Aorta (tissue), 5 donors: ENCODE measurements around the gene CD47. TPM values are rescaled to one million over a fixed set of nuclear protein-coding genes. Genes with fewer than 3 reads are reported as not detected.

Experiments
- ATAC-seq: fragments of 200-7000 bp; cut with Tn5 transposase; one replicate; pipeline ENCODE4 v1.9.1; 2022; ENCODE audit warnings: moderate library complexity; ENCODE audit not compliant: low FRiP score
- DNase-seq, 2 donors: peaks; one replicate each; pipeline ENCODE4 v3.0.0-alpha.2; 2020
- H3K27ac ChIP-seq, 2 donors: one replicate each; pipeline ENCODE4 v1.5.1; 2013; ENCODE audit warnings: low read length in 2 of 2, mild to moderate bottlenecking in 2 of 2, moderate library complexity in 2 of 2, control low read depth in 1 of 2, inconsistent platforms in 1 of 2, low read depth in 1 of 2
- H3K27me3 ChIP-seq, 2 donors: one replicate each; pipeline ENCODE4 v1.6.1; 2013; ENCODE audit warnings: control low read depth in 1 of 2, low read length in 1 of 2, mild to moderate bottlenecking in 1 of 2, moderate library complexity in 1 of 2; ENCODE audit not compliant: insufficient read depth in 2 of 2, control insufficient read depth in 1 of 2
- H3K36me3 ChIP-seq, 2 donors: one replicate each; pipeline ENCODE4 v1.6.1; 2013; ENCODE audit warnings: control low read depth in 1 of 2, low read length in 1 of 2, mild to moderate bottlenecking in 1 of 2; ENCODE audit not compliant: insufficient read depth in 2 of 2, control insufficient read depth in 1 of 2
- H3K4me1 ChIP-seq, 2 donors: one replicate each; pipeline ENCODE4 v1.6.1; 2013; ENCODE audit warnings: low read length in 2 of 2, control low read depth in 1 of 2, mild to moderate bottlenecking in 1 of 2, moderate library complexity in 1 of 2; ENCODE audit not compliant: insufficient read depth in 2 of 2, control insufficient read depth in 1 of 2
- H3K4me3 ChIP-seq, 2 donors: one replicate each; pipeline ENCODE4 v1.5.1; 2013; ENCODE audit warnings: low read length in 2 of 2, control low read depth in 1 of 2, mild to moderate bottlenecking in 1 of 2
- H3K9me3 ChIP-seq: one replicate; pipeline ENCODE4 v1.6.1; 2013; ENCODE audit warnings: mild to moderate bottlenecking, low read length; ENCODE audit not compliant: control insufficient read depth
- WGBS, 2 donors: extraction: QIAGEN DNeasy Blood & Tissue Kit; methylation state at CpG; one replicate each; pipeline ENCODE4 v1.1.7; 2013; 5-methylcytosine and 5-hydroxymethylcytosine counted together
- intact Hi-C, 2 donors: fragments of 100-400 bp; cut with DNase I; formaldehyde crosslinking; loops; one replicate each; pipeline versions ENCODE4 v1.14.2 to v1.15.0; 2022
- polyA plus RNA-seq, 2 donors: library from polyadenylated mRNA; stranded (reverse); fragments of 200-250 nt; gene quantifications; one replicate each; pipeline ENCODE4 v1.2.3, GENCODE V29; 2013
- total RNA-seq, 2 donors: library from RNA; stranded (reverse); fragmentation: NEBNext Ultra II Directional; extraction: Animal tissue kit (Norgen Biotek cat#: 25700); gene quantifications; one replicate each; pipeline ENCODE4 v1.2.1, GENCODE V29; 2021
- donor health status: healthy with polysubstance abuse.
- donor health status: Bipolar disorder and iron deficiency.
- donor health status: DM: no; HTN: no; CAD: no.
- donor health status: DM: no; HTN: no; CAD: no.
- donor health status: DM: yes; HTN: yes; CAD: no.

Gene CD47
- total and polyA plus RNA-seq, 4 donors = 14.9 to 96.7 (median 58.9) TPM

DNA sequence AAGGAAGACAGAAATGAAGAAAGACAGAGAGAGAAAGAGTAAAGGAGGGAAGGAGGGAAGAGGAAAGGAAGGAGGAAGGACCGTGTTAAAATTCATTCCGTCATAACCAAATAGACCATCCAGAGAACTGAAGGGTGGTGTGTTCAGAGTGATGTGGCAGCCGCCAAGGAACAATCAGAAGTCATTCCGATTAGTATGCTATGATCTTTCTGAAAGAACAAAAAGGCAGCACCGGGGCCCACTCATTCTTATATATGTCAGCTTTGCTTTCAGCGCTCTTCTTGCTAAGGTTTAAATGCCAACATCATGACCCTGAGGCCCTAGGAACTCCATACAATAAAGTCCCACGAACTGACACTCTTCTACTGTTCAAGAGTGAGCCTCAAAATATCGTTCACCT is 78.5 kb downstream of the CD47 start:
- 95 to 96% methylated on average over 8 of the region's 8 CpGs for WGBS, 2 donors
- Histone ChIP-seq H3K9me3 (no peaks in the 10 kb centered on the region), H3K27ac (no peak overlapping the region), H3K4me3 (no peak overlapping the region), H3K27me3 (no peaks in the 10 kb centered on the region), H3K36me3 (no peaks in the 10 kb centered on the region), H3K4me1 (no peaks in the 10 kb centered on the region)
- no peak for ATAC-seq
- intact Hi-C loops = no loop called here
- no peak for DNase-seq

DNA sequence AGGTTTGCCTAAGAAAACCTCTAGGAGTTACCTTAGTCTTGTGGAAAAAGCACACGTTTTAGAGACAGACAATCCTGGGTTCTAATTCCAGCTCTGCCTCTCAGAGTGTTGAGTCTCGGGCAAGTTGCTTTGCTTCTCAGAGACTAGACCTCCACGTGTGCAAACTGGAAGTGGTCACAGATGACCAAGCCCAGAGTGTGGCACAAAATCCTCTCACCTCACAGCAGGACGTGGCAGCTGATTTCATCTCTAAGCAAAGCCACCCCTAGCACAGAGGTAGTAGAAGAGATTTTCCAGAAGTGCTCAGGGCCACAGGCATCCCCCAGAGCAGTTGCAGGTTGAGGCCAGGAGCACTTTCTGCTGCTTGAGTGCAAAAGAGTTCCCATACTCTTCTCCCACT is 79.2 kb downstream of the CD47 start:
- no peak for ATAC-seq
- no peak for DNase-seq

DNA sequence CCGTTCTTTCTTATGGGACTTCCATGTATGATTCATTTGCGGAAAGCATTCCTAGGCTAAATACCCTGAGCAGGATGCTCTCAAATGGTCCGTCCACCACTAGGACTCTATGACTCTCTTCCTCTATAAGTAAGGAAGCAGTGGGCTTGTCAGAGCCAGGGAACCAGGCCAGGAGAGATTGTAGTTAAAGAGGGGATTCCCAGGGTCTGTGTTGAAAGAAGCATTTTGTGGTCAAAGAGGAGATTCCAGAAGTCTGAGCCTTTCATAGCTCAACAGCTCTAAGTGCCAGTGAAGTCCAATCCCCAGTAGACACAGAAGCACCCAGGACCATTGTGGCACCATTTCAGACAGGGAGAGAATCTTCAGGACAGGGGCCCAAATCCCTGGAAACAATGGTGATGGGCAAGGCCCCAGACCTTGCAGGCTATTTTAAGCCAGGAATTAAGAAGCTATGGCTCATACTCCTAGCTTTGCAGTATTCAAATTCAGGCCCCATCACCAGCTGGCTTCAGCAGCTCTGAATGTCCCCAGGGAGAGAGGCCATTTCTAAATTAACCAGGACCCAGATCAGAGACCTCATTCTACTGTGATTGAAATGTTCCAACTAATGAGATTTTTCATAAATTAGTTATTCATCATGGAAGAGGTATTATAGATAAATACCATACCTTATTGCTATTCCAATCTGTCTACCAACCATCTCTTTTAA is 81.7 kb downstream of the CD47 start:
- DNase-seq (no peak), ATAC-seq (no peak)
- H3K4me1 ChIP-seq = peaks cover 0 to 4% of the 10 kb centered on the region in 2 donors
- H3K9me3 ChIP-seq = no peaks in the 10 kb centered on the region
- no peak overlapping the region for H3K4me3 ChIP-seq
- H3K27me3 ChIP-seq = no peaks in the 10 kb centered on the region
- intact Hi-C loops = no loop called here
- no peak overlapping the region for H3K27ac ChIP-seq
- WGBS, 2 donors = 76 to 88% methylated on average over 3 of the region's 3 CpGs
- H3K36me3 ChIP-seq = no peaks in the 10 kb centered on the region

More for the DNA sequence above, 79.2 kb downstream of the CD47 start:
- no peak overlapping the region for H3K4me3 ChIP-seq
- intact Hi-C loops = no loop called here
- H3K4me1 ChIP-seq = peaks cover 0 to under 1% of the 10 kb centered on the region in 2 donors
- H3K9me3 ChIP-seq = no peaks in the 10 kb centered on the region
- no peak overlapping the region for H3K27ac ChIP-seq
- H3K36me3 ChIP-seq = no peaks in the 10 kb centered on the region
- no peaks in the 10 kb centered on the region for H3K27me3 ChIP-seq
- 90 to 93% methylated on average over 4 of the region's 4 CpGs for WGBS, 2 donors

DNA sequence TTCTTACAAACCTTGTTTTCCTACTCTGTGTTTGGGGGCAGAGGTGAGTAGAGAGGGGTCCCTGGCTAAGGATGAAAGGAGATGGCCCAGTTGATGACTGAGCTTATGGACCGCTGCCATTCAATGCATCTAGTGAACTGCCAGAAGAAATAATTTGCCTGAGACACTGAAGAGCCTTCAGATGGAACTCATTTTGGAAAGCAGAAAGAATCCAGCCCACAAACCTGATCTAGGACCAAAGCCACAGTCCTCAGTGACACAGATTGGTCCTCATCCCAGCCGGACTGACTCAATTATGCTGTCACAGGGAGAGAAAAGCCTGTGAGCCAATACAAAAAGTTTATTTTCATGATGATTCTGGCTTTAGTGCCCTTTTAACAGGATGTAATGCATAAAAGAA is 82.7 kb downstream of the CD47 start:
- Histone ChIP-seq H3K4me1 (peaks cover 0 to 4% of the 10 kb centered on the region in 2 donors), H3K27ac (no peak overlapping the region), H3K4me3 (no peak overlapping the region), H3K27me3 (no peaks in the 10 kb centered on the region), H3K9me3 (no peaks in the 10 kb centered on the region), H3K36me3 (no peaks in the 10 kb centered on the region)
- intact Hi-C loops = no loop called here
- WGBS, 2 donors = 56 to 59% methylated on average over 2 of the region's 2 CpGs
- ATAC-seq (no peak), DNase-seq (no peak)

DNA sequence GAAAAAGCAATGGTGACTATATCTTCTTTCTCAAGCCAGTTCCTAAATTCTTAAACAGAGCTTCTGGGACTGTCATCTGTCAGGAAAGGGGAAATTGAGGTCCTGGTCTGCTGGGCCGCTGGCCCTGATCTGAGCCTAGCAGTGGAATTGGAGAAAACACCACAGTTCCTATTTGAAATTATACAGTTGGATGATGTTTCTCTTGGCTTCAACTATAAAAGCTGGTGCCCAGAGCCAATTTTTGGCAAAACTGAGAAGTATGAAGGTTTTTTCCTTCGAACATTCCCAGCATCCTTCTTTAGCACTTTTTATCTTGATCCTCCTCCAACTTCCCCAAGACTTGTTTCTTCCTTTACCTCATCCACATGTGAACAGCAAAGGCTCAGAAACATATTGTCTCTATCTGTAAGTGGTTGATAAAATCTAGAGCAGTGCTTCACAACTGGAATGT is 83.9 kb downstream of the CD47 start:
- intact Hi-C loops = no loop called here
- ATAC-seq (peak; percentile 39), DNase-seq (peak in 1 of 2 donors; percentile 60)
- Histone ChIP-seq H3K27ac (no peak overlapping the region), H3K36me3 (no peaks in the 10 kb centered on the region), H3K9me3 (no peaks in the 10 kb centered on the region), H3K4me1 (peaks cover 0 to 4% of the 10 kb centered on the region in 2 donors), H3K4me3 (no peak overlapping the region), H3K27me3 (no peaks in the 10 kb centered on the region)
- 2 to 3% methylated on average over 2 of the region's 2 CpGs for WGBS, 2 donors

DNA sequence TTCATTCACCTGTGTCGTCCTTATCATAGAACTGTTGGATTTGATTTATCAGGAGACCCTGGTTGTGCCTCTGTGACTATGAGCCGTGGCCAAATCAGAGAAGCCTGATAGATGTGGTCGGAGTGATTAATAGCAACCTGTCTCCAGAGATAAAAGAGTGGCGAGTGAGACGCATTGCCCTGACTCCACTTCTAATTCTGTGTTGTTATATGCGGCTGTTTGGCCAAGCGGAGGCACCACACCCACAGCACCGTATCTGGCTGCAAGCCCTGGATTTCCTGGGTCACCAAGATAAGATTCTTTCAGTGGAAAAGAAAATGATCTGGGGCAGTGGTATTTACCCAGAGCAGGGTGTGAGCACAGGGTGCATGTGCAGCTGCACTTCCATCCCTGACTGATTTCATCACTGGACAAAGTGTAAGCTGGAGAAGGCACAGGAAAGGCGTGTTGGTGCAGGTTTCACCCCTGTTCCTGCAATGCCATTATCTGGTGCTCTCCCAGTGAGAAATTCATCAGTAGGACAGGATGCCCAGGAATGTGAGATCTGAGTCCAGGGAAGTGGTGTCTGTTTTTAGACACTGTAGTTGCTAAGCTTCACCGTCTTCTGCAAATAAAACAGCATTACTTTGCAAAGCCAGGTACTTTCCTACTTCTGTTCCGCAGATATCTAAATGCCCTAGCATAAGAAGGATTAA is 84.6 kb downstream of the CD47 start:
- Histone ChIP-seq H3K27ac (no peak overlapping the region), H3K4me1 (peaks cover 0 to 4% of the 10 kb centered on the region in 2 donors), H3K4me3 (no peak overlapping the region), H3K27me3 (no peaks in the 10 kb centered on the region), H3K9me3 (no peaks in the 10 kb centered on the region), H3K36me3 (no peaks in the 10 kb centered on the region)
- ATAC-seq (peak; percentile 52), DNase-seq (no peak)
- intact Hi-C loops = no loop called here
- 5 to 7% methylated on average over 11 of the region's 11 CpGs for whole genome bisulfite sequencing, 2 donors

DNA sequence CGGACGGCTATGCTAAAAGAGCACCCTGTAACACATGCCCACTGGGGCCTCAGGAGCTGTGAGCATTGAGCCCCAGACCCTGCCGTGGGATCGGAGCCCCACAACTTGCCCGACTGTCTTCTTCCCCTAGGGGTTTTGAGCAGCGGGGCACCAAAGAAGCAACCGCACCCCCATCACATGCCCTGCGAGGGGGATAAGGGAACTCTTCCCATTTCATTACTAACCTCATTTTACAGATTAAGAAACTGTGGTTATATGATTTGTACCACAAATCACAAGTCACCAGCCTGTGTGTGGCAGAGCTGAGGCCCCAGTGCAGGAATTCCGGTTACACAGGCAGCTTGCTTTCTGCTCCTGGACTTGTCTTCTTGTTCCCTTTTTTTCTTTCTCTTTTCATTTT is 86.2 kb downstream of the CD47 start:
- H3K4me3 ChIP-seq = no peak overlapping the region
- 94 to 95% methylated on average over 9 of the region's 9 CpGs for WGBS, 2 donors
- H3K4me1 ChIP-seq = peaks cover 0 to 4% of the 10 kb centered on the region in 2 donors
- DNase-seq (peak in 1 of 2 donors; percentile 61), ATAC-seq (no peak)
- intact Hi-C loops = no loop called here
- no peak overlapping the region for H3K27ac ChIP-seq
- no peaks in the 10 kb centered on the region for H3K36me3 ChIP-seq
- H3K9me3 ChIP-seq = no peaks in the 10 kb centered on the region
- H3K27me3 ChIP-seq = no peaks in the 10 kb centered on the region

DNA sequence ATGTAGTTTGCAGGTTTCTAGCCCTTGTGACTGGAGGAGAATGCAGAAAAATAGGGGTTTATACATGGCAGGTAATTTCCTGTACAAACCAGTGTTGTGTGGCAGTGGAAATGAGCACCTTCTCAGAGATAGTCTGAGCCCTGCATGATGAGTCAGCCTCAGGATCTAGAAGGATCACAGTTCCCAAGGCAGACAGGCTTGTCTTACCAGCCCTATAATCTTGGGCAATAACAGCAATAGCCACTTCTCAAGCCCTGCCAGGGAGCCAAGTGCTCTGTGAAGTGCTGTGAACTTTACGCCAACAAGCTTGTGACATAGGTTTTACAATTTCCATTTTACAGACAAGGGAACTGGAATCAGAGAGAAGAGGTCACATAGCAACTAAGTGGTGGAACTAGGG is 89.4 kb downstream of the CD47 start:
- Histone ChIP-seq H3K4me1 (peaks cover 0 to 6% of the 10 kb centered on the region in 2 donors), H3K36me3 (no peaks in the 10 kb centered on the region), H3K4me3 (no peak overlapping the region), H3K27ac (no peak overlapping the region), H3K9me3 (no peaks in the 10 kb centered on the region), H3K27me3 (no peaks in the 10 kb centered on the region)
- no peak for DNase-seq
- no peak for ATAC-seq
- intact Hi-C loops = no loop called here
- WGBS, 2 donors = 96 to 99% methylated on average over 1 of the region's 1 CpG
